Activated T-helper 1 cell treated with anti-CD3 and anti-CD28 coated beads, Interleukin-2, amount 50 U/mL, for 16 hours (primary cell): Measurements from ENCODE around the gene ZACN.
"Not testable (repeated sequence)": the region's sequence is repeated elsewhere in the genome, so short reads cannot be mapped to it uniquely, and the experiment has no call there.

Experiments used
- DNase-seq, 2 donors: peaks; one replicate each; pipeline ENCODE4 v3.0.0-alpha.2; 2020; ENCODE audit warnings: low read depth in 1 of 2, low spot score in 1 of 2

Gene ZACN

DNA sequence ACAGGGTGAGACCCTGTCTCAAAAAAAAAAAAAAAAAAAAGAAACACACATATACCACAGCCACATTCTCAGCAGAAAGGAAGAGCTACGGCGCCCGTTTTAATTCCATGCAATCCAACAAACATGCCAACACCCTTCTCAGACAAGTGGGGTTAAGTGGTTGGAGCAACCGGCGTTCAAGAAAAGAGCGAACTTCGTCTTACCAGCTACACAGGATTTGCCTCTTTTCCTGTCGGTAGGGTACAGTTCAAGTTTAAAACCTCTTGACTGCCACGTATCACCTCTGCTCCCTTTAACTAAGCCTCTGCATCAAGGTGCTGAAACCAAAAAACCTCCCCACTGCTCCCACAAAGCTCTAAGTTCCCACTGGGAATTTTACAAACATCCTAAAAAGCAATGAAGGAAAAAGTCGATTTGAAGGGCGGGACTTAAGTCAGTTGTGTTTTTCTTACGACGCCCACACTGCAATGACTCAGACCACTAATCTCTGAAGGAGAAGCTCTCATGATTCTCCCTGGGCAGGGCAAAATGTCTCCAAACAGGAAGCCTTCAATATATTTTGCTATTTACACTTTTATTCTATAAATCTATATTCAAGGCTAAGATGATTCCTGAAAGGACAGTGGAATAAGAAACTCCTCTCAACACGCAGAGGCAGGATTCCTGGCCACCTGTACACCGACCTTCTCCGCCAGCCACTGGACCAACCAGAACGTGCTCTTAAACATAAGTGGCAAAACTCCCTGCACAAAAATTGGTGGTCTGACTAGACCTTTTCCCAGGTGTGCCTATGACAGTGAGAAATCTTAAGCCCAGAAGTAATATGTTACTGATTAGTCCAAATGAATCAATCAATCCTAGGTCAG is 25.5 kb upstream of the ZACN start:
- DNase-seq, result no peak

DNA sequence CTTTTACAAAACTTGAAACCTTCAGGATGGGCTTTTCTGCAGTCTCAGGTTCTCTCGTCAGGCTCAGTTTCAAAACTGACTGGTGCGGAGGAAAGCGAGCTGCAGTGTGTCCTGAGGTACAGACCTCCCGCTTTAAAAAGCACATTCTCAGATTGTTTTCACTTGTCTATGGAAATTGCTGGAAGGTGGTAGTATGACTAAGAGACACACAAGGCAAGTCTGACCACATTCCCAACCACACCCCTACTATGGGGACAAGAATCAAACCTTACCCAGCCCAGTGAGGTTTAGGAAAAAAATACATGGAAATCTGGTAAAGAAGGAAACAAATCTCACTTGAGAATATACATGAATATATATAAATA is 24.9 kb upstream of the ZACN start:
- DNase-seq, result no peak

DNA sequence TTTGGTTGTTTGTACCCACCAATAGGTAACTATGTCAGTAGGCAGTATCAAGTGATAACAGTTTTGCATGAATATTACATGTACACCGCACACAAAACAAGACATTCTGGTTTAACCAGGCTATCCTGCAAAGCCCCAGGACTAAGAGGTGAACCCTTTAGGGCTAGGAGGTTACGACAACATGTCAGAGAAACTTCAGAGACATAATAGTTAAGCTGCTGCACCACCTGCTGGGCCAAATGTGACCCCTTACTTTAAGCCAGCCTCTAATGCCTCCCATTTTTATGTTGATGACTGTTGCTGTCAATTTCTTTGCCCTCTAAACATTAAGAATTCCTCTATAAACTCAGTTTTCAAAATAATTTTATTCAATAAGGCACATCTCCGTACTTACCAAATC is 22.1 kb upstream of the ZACN start:
- DNase-seq, result no peak

DNA sequence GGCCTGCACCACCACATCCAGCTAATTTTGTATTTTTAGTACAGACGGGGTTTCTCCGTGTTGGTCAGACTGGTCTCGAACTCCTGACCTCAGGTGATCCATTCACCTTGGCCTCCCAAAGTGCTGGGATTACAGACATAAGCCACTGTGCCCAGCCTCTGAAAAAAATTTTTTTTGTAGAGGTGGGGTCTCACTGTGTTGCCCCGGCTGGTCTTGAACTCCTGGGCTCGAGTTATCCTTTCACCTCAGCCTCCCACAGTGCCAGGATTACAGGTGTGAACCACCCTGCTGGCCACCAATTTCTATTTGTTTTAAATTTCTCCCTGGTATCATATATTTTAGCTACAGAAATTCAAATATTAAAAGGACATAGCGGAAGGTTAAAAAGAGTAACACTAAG is 20.7 kb upstream of the ZACN start:
- not testable (repeated sequence) for DNase-seq

DNA sequence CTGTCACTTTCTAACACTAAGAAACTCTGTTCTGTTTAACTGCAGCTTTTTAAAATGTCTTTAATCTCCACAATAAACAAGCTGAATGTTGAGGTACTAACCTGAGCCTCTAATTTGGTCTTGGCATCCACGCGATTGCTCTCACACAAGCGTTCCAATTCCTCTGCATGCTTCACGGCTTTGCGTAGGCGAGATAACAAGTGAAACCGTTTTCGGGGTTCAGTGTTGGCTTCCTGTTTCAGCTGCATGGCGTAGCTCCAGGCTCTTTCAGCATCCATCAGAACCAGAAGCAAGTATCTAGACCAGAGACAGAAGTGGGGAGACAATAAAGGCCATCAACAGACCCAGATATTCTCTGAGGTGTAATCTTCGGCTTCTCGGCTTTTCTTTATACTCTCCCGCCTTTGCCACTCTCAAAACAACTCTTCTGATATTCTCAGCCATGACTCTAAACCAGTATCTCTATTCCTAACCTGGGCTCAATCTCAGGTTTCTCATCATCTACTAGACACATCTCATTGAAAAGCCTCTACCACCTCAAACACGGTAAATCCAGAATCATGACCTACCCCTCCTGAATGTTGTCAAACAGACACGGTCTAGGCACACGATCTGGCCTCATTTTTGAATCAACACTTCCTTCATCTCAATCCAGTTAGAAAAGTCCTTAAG is 15.0 kb upstream of the ZACN start:
- DNase-seq, result peak in 1 of 2 donors; percentile 39

DNA sequence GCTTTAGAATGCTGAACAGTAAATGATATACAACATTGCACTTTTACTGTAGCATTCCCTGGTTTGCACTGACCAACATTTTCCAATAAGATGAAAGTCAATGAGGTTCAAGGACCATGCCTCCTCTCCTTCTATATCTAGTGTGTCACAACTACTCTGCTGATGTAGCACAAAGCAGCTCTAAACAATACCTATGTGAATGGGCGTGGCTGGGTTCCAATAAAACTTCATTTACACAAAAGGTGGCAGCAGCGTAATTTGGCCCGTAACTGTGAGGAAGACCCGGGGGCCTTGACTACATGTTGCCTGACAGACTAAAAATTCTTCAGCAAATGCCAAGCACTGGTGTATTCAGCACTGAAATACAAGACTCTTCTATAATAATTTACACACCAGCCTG is 13.2 kb upstream of the ZACN start:
- DNase-seq, result no peak

DNA sequence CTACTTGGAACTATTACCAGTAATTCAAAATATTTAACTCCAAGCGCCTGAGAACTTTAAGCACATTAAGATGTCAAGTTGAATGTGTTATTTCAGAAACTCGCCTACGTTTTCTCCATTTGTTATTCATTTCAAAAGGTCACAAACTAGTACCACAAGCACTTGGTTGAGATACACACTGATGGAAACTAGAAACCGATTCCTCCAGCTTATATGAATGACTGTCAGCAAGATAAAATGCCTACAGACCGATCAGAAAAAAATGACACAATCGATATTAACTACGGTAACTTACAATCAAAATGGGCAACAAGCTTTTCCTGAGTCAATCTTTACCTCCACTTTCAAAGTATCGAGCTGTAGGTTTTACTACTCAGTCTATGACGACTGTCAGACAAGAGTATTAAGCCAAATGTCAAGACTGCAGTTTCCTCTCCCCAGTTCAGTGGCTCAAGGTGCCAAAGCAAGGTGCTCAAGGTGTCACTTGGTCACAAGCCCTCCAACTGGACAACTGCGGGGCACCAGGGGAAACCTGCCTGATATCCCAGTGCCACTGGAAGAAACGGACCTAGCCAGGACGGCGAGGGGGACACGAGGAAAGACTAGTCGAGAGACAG is 7.3 kb upstream of the ZACN start:
- DNase-seq, result no peak

DNA sequence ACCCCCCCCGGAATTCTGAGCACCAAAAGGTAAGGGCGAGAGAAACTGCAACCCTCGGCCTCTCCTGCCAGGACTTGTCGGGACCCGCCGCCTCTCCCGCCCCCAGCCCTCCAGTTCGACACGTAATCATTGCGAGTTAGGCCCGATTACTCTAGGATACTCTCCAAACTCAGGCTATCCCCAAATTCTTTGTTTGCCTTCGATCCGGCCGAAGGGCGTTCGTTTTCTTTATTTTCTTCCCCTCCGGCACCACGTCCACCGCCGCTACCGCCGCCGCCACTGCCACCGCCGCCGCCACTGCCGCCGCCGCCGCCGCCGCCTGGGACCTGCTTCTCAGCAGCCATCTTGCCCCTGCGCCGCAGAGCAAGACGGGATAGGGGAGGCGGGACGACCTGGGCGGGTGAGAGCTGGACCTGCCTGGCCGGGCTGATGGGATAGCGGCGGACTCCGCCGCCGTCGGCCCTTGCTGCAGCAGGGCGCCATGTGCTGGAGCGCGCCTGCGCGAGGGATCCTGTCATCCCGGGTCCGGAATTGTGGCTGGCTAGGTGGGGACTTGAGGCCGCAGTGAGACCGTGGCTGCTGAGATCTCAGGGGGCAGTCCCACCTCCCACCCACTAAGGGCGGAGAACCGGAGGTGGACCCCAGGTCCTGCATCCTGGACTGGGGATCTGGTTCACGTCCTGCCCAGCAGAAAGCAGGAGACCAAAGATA is 6.7 kb upstream of the ZACN start, which contains the start of gene SRP68:
Gene SRP68 (minus strand): TSS at position 370 of the 711 bp plus-strand sequence. CDS start 26 bp downstream, at position 344.
- DNase-seq, result peak; percentile 69 to 77

DNA sequence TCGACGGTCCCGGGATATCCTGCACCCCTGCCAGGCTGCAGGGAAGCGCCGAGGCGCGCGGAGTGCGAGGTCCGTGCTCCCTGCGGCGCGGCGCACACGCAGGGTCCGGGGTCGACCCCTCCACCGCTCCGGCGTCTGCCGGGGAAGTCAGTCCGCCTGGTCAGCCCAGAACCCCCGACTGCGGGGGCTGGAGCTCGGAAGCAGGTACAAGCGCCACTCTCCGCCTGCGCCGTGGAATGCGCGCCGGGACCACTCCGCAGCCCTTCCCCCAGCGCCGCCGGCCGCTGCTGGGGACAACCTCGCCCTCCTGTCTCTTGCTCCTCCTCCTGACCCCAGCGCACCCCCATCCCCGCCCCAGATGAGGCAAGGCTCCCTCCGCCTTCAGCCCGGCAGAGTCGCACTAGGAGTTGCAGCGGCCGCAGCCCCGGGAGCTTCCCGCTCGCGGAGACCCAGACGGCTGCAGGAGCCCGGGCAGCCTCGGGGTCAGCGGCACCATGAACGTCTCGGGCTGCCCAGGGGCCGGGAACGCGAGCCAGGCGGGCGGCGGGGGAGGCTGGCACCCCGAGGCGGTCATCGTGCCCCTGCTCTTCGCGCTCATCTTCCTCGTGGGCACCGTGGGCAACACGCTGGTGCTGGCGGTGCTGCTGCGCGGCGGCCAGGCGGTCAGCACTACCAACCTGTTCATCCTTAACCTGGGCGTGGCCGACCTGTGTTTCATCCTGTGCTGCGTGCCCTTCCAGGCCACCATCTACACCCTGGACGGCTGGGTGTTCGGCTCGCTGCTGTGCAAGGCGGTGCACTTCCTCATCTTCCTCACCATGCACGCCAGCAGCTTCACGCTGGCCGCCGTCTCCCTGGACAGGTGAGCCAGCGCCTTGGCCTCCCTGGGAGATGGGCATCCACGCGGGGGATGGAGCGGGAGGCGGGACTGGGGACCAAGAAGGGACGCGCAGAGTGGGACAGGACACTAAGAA is 4.3 kb upstream of the ZACN start, which contains the start of gene GALR2:
Gene GALR2 (plus strand): TSS at position 392 of the 974 bp plus-strand sequence. CDS start 103 bp downstream, at position 495.
- DNase-seq, result no peak

DNA sequence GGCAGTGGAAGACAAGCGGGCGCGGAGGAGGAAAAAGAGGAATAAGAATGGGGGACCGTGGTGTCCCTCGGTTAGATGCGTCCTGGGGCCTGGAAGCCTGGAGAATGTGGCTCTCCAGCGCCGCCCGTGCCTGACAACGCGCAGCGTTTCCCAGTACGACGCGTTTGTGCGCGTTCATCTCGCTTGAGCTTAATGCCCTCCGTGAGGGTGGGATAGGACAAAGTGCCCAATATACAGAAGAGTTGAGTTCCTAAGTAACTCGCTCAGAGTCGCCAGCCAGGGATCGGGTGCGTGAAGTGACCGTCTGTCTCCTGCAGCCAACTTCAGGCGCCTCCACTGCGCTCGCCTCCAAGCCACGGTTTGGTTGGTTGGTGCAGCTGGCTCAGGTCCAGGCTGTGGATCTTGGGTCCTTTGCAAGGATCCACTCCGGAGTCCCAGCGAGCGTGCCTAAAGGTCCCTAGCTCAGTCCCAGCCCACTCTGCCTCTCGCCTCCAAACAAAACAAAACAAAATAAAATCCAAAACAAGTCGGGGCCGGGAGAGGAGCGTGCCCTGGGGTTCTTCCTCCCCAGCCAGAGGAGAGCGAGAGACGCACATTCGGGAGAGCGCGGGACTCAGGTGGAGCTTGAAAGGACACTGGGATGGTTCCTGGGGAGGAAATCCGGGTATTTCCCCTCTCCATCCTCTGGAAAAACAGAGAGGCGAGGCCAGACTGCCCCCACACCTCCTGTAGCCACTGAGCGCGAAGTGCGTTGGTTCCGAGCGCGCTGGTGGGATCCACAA is 3.4 kb upstream of the ZACN start:
- no peak for DNase-seq

DNA sequence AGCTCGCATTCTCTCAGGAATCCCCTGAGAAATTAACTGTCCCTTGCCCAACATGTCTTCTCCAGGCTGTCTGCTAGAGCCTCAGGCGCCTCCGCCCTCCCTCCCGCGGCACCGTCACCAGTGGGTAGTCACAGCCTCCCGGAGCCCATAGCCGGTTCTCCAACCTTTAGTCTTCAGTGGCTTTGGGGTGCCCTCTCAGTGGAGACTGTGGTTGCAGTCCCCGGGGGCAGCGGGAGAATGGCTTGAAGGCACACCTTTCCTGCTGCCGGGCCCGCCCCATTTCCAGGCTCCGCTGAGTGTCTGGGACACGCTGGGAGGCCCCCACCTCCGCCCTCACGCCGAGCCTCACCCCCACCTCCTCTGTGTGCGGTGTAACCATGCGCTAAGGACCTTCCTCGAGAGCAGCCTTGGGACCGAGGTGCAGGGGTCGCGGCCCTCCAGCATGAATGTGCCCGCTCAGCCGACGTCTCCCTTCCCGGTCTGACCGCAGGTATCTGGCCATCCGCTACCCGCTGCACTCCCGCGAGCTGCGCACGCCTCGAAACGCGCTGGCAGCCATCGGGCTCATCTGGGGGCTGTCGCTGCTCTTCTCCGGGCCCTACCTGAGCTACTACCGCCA is 2.7 kb upstream of the ZACN start:
- DNase-seq, result no peak

DNA sequence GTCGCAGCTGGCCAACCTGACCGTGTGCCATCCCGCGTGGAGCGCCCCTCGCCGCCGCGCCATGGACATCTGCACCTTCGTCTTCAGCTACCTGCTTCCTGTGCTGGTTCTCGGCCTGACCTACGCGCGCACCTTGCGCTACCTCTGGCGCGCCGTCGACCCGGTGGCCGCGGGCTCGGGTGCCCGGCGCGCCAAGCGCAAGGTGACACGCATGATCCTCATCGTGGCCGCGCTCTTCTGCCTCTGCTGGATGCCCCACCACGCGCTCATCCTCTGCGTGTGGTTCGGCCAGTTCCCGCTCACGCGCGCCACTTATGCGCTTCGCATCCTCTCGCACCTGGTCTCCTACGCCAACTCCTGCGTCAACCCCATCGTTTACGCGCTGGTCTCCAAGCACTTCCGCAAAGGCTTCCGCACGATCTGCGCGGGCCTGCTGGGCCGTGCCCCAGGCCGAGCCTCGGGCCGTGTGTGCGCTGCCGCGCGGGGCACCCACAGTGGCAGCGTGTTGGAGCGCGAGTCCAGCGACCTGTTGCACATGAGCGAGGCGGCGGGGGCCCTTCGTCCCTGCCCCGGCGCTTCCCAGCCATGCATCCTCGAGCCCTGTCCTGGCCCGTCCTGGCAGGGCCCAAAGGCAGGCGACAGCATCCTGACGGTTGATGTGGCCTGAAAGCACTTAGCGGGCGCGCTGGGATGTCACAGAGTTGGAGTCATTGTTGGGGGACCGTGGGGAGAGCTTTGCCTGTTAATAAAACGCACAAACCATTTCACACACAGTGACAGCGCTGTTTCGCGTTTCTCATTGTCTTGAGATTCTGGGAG is 2.0 kb upstream of the ZACN start:
- no peak for DNase-seq

DNA sequence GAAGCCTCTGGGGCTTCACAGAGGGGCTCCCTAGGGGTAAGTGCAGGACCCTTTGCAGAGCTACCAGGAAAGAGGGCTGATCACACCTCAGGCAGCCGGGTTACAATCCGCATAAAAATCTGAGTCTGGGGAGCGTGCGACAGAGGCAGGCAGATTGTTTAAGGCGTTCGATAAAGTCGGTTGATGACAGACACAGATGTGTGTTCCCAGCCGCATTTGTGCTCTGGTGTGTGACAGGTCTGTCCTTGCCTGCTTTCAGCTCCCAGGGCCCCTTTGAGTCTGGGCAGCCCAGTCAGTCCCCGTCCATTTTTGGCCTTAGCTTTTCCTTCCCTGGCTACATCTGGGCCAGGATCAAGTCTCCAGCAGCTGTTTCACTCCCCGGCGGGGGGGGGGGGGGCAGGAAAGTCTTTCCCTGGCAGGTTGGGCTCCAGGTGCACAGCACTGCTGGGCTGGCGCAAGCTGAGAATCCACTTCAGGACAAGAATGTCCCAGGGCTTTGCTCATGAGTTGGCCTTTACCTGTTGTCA is 1.3 kb upstream of the ZACN start:
- DNase-seq, result no peak

DNA sequence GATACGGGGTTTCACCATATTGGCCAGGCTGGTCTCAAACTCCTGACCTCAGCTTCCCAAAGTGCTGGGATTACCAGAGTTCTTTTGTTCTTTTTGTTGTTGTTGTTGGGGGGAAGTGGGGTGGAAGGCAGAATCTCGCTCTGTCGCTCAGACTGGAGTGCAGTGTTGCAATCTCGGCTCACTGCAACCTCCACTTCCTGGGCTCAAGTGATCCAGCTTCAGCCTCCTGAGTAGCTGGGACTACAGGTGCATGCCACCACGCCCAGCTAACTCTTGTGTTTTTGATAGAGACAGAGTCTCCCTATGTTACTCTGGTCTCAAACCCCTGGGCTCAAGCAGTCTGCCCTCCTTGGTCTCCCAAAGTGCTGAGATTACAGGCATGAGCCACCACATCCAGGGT is 612 bp upstream of the ZACN start:
- not testable (repeated sequence) for DNase-seq

DNA sequence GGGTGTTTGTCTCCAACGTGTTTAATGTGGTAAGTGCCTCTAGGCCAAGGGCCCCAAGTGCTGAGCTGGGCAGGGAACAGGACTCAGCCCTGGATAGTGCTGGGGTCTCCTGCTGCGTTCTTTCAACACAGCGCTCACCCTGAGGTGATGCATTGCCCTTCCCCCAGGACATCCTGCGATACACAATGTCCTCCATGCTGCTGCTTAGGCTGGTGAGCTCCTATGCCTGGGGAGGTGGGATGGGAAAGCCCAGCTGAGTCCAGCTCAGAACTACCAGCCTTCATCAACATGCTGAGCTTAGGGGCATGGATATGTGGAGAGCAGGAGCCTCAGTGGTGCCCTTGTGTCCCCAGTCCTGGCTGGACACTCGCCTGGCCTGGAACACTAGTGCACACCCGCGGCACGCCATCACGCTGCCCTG is 563 bp downstream of the ZACN start:
- no peak for DNase-seq

DNA sequence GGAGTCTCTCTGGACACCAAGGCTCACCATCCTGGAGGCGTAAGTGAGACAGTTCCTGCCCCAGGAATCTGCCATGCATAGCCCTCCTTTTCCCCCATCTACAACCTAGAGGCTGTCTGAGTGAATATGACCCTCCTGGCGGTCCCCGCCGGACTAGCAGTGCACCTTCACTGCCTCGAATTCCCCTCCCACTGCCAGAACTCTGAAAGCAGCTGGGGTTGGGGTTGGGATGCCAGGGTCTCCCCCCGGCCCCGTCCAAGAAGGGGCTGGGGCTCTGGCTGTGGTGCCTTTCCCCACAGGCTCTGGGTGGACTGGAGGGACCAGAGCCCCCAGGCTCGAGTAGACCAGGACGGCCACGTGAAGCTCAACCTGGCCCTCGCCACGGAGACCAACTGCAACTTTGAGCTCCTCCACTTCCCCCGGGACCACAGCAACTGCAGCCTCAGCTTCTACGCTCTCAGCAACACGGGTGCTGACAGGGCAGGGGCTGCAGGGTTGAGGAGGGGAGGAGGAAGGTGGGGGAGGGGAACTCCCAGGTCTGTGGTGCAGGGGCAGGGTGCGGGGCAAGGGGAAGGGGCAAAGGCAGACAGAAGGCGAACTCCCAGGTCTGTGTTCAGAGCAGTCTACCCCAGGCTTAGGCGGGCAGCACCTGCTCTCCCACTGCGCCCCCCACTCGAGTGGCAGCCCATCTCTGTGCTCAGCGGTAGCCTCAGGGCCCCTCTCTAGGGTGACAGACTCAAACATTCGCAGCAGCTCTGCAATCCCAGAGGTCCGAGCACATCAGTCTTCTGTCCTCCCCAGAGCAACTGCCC is 1.2 kb downstream of the ZACN start:
- DNase-seq, result no peak

DNA sequence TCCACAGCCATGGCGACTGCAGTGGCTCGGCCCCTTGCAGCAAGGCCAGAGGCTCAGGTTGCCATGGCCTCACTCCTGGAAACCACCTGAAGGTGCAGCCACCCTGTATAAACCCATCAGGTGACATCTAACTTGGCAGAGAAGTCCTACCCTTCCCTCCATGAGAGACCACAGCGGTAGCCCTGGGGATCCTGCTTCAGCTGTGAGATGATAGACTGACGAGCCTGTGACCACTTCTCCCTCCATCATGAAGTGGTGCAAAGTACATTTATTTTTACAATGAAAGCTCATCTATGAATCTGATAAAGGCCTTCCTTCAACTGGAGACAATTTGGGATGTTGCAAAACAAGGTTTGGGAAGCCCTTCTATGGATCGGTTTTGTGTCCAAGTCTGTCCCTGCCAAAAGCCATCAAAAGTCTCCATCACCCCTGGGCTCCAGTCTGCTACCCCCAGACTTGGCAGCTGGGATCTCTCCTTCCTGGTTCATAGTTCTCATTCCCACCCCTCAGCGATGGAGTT is 1.8 kb downstream of the ZACN start:
- no peak for DNase-seq
